Measurements from ENCODE around the gene RHBDL2.

Gene RHBDL2

DNA sequence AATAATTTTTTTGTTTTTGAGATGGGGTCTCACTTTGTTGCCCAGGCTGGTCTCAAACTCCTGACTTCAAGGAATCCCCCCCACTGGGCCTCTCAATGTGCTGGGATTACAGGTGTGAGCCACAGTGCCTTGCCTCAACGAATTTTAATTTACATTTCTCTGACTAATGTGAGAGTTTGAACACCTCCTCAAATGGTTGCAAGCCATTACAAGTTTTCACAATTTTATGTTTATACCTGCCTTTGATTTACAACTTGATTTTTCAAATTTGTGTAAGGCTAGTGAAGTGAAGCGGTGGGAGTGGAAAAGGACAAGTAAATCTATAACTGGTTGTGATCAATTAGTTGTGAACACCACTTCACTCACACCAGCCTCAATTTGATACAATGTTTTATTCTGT, 8.9 kb upstream of the RHBDL2 start:
- TF ChIP-seq TAF1 (IDR thresholded peaks at IDR 0.05; ENCODE audit: borderline replicate concordance, insufficient read depth, low read length): no peak

DNA sequence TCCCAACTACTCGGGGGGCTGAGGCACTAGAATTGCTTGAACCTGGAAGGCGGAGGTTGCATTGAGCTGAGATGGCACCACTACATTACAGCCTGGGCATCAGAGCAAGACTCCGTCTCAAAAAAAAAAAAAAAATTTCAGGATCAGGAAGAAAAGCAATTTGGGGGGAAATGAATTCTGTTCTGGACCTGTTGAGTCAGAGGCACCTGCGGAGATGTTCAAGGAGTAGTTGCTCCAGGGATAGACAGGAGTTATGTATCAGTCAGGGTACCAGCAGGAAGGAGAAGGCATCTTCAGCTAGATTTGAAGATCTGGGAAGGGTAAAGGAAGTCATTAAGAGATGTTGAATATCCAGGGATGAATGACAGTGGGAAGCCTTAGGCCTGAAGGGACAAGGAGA, 2.9 kb upstream of the RHBDL2 start:
- TF ChIP-seq, protein P1, sequence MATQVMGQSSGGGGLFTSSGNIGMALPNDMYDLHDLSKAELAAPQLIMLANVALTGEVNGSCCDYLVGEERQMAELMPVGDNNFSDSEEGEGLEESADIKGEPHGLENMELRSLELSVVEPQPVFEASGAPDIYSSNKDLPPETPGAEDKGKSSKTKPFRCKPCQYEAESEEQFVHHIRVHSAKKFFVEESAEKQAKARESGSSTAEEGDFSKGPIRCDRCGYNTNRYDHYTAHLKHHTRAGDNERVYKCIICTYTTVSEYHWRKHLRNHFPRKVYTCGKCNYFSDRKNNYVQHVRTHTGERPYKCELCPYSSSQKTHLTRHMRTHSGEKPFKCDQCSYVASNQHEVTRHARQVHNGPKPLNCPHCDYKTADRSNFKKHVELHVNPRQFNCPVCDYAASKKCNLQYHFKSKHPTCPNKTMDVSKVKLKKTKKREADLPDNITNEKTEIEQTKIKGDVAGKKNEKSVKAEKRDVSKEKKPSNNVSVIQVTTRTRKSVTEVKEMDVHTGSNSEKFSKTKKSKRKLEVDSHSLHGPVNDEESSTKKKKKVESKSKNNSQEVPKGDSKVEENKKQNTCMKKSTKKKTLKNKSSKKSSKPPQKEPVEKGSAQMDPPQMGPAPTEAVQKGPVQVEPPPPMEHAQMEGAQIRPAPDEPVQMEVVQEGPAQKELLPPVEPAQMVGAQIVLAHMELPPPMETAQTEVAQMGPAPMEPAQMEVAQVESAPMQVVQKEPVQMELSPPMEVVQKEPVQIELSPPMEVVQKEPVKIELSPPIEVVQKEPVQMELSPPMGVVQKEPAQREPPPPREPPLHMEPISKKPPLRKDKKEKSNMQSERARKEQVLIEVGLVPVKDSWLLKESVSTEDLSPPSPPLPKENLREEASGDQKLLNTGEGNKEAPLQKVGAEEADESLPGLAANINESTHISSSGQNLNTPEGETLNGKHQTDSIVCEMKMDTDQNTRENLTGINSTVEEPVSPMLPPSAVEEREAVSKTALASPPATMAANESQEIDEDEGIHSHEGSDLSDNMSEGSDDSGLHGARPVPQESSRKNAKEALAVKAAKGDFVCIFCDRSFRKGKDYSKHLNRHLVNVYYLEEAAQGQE (IDR thresholded peaks at IDR 0.05; ENCODE audit: insufficient read depth in 1 of 2, low read depth in 2 of 2, low read length in 2 of 2): no peak
- TF ChIP-seq SIN3A (IDR thresholded peaks at IDR 0.05; ENCODE audit: borderline replicate concordance, insufficient read depth, low read length): no peak
- no peak for TF ChIP-seq POLR2AphosphoS5 (IDR thresholded peaks at IDR 0.05; ENCODE audit: low read depth, low read length)
- TF ChIP-seq TAF1 (IDR thresholded peaks at IDR 0.05; ENCODE audit: borderline replicate concordance, insufficient read depth, low read length): no peak
- TF ChIP-seq FOXP2 (optimal IDR thresholded peaks at IDR 0.05; ENCODE audit: borderline replicate concordance, extremely low read depth, extremely low read length, insufficient read depth): no peak

DNA sequence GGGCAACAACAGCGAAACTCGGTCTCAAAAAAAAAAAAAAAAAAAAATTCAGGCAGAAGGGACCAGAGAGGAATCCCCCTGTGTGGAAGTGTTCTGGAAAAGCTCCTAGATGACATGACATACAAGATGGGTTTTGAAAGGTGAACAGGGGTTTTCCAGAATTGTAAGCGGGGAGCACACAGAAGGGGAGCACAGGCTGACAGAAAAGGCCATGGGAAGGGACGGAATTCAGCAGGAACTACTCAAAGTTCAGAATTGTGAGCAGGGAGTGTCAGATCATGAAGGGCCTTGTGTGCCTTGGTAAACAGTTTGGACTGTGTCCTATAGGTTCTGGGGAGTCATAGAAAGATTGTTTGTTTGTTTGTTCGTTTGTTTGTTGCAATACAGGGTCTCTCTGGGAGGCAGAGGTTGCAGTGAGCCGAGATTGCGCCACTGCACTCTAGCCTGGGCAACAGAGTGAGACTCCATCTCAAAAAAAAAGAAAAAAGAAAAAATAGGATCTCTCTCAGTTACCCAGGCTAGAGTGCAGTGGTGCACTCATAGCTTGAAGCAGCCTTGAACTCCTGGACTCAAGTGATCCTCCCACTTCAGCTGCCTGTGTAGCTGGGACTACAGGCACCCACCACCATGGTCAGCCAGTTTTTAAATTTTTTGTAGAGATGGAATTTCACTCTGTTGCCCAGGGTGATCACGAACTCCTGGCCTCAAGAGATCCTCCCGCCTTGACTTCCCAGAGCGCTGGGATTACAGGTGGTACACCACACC, 1.2 kb upstream of the RHBDL2 start:
- TF ChIP-seq, protein P1 (IDR thresholded peaks at IDR 0.05; ENCODE audit: insufficient read depth in 1 of 2, low read depth in 2 of 2, low read length in 2 of 2): no peak
- no peak for TF ChIP-seq FOXP2 (optimal IDR thresholded peaks at IDR 0.05; ENCODE audit: borderline replicate concordance, extremely low read depth, extremely low read length, insufficient read depth)
- TF ChIP-seq TAF1 (IDR thresholded peaks at IDR 0.05; ENCODE audit: borderline replicate concordance, insufficient read depth, low read length): no peak
- TF ChIP-seq POLR2AphosphoS5 (IDR thresholded peaks at IDR 0.05; ENCODE audit: low read depth, low read length): no peak
- TF ChIP-seq SIN3A (IDR thresholded peaks at IDR 0.05; ENCODE audit: borderline replicate concordance, insufficient read depth, low read length): no peak

GRCh38 chr1:38941093-38941492, 537 bp downstream of the RHBDL2 start:
- TF ChIP-seq, protein P1 (IDR thresholded peaks at IDR 0.05; ENCODE audit: insufficient read depth in 1 of 2, low read depth in 2 of 2, low read length in 2 of 2): no peak
- TF ChIP-seq POLR2AphosphoS5 (IDR thresholded peaks at IDR 0.05; ENCODE audit: low read depth, low read length) (no peak), TAF1 (IDR thresholded peaks at IDR 0.05; ENCODE audit: borderline replicate concordance, insufficient read depth, low read length) (no peak), FOXP2 (optimal IDR thresholded peaks at IDR 0.05; ENCODE audit: borderline replicate concordance, extremely low read depth, extremely low read length, insufficient read depth) (no peak), SIN3A (IDR thresholded peaks at IDR 0.05; ENCODE audit: borderline replicate concordance, insufficient read depth, low read length) (no peak)

GRCh38 chr1:38940339-38941047, 1.1 kb downstream of the RHBDL2 start:
- TF ChIP-seq SIN3A (IDR thresholded peaks at IDR 0.05; ENCODE audit: borderline replicate concordance, insufficient read depth, low read length) (no peak), TAF1 (IDR thresholded peaks at IDR 0.05; ENCODE audit: borderline replicate concordance, insufficient read depth, low read length) (no peak), POLR2AphosphoS5 (IDR thresholded peaks at IDR 0.05; ENCODE audit: low read depth, low read length) (no peak), FOXP2 (optimal IDR thresholded peaks at IDR 0.05; ENCODE audit: borderline replicate concordance, extremely low read depth, extremely low read length, insufficient read depth) (no peak)
- TF ChIP-seq, protein P1 (IDR thresholded peaks at IDR 0.05; ENCODE audit: insufficient read depth in 1 of 2, low read depth in 2 of 2, low read length in 2 of 2): no peak

All from PFSK-1 (cell line).